GM12875 (cell line): ENCODE data around the gene SF3B5.

Experiments used
- H3K4me3 ChIP-seq: one replicate; pipeline ENCODE4 v1.5.1; 2011; ENCODE audit warnings: low read depth, low read length, control low read depth
- TF ChIP-seq, protein P1 (sequence below): IDR thresholded peaks from 2 replicates; pipeline ENCODE4 v1.5.1; 2011; ENCODE audit warnings: low read depth, mild to moderate bottlenecking, control low read depth, inconsistent platforms, low read length, moderate library complexity, borderline replicate concordance; ENCODE audit not compliant: insufficient read depth

The SF3B5 gene

GRCh38 chr6:144127097-144127496 is 31.7 kb upstream of the SF3B5 start:
- H3K4me3 ChIP-seq = no peak overlapping the region
- TF ChIP-seq, protein P1, sequence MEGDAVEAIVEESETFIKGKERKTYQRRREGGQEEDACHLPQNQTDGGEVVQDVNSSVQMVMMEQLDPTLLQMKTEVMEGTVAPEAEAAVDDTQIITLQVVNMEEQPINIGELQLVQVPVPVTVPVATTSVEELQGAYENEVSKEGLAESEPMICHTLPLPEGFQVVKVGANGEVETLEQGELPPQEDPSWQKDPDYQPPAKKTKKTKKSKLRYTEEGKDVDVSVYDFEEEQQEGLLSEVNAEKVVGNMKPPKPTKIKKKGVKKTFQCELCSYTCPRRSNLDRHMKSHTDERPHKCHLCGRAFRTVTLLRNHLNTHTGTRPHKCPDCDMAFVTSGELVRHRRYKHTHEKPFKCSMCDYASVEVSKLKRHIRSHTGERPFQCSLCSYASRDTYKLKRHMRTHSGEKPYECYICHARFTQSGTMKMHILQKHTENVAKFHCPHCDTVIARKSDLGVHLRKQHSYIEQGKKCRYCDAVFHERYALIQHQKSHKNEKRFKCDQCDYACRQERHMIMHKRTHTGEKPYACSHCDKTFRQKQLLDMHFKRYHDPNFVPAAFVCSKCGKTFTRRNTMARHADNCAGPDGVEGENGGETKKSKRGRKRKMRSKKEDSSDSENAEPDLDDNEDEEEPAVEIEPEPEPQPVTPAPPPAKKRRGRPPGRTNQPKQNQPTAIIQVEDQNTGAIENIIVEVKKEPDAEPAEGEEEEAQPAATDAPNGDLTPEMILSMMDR = no peak

GRCh38 chr6:144123836-144124235 is 28.5 kb upstream of the SF3B5 start:
- TF ChIP-seq, protein P1 = no peak
- H3K4me3 ChIP-seq = no peak overlapping the region

DNA sequence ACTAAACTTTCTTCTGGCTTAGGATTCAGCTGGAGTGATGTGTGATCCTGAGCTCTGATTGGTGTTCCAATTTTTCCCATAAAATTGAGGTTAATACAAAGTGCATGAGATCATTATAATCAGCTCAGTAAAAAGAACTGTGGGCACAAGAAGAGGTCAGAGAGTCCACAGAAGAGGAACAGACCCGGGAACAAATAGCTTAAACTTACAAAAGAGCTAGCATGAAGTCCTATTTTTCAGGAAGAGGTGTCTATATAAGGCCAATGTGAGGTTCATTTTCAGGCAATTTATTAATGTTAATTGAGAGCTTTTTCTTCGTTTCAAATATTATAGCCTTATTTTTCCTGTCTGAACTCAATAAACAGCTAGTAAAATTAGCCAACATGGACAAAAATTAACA is 28.0 kb upstream of the SF3B5 start:
- no peak overlapping the region for H3K4me3 ChIP-seq
- TF ChIP-seq, protein P1 = no peak

DNA sequence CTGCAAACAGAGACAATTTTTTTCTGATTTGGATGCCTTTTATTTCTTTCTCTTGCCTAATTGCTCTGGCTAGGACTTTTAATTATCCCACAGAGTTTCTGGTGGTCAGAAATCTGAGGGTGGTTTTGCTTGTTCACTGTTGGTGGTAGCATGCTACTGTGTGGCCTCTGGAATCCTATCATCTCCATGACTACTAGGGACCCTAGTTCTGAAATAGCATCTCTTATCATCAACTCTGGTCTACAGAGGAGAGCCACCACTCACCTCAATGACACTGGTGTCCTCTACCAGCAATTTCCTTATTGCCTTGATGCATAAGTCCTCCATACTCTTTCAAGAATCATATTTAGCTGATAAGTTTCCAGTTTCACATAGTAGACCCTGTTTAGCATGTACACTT is 27.5 kb upstream of the SF3B5 start:
- TF ChIP-seq, protein P1 = no peak
- H3K4me3 ChIP-seq = no peak overlapping the region

DNA sequence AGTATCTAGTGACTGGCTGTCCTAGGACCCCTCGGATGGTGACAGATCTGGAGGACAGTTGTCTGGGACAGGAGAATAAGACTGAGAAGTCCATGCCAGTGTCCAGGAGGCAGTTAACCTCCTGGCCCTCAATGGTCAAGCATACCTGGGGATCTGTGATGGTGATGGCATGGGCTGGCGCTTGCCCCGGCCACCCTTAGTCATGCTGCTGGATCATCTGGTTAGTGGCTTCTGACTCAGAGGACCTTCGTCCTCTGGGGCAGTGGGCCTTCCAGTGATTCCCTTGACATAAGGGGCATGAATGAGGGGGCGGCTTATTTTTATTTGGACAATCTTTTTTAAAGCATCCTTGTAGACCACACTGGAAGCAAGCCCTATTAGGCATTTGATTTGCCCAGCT is 24.0 kb upstream of the SF3B5 start:
- TF ChIP-seq, protein P1 = no peak
- no peak overlapping the region for H3K4me3 ChIP-seq

GRCh38 chr6:144115219-144115618 is 19.8 kb upstream of the SF3B5 start:
- TF ChIP-seq, protein P1 = no peak
- H3K4me3 ChIP-seq = no peak overlapping the region

GRCh38 chr6:144113366-144113765 is 18.0 kb upstream of the SF3B5 start:
- H3K4me3 ChIP-seq = no peak overlapping the region
- TF ChIP-seq, protein P1 = no peak
